ENCODE measurements around the gene CBFB. TPM values are rescaled to one million over a fixed set of nuclear protein-coding genes. Genes with fewer than 3 reads are reported as not detected.
A peak's percentile ranks its signal among the peaks of the same experiment; 100 is the strongest.

CBFB gene
- total and polyA plus RNA-seq, 9 of the 15 experiments (the other 6 are each of a cell fraction or from before 2014, with no cell fraction given): 22.0 to 112 (median 66.5) TPM

DNA sequence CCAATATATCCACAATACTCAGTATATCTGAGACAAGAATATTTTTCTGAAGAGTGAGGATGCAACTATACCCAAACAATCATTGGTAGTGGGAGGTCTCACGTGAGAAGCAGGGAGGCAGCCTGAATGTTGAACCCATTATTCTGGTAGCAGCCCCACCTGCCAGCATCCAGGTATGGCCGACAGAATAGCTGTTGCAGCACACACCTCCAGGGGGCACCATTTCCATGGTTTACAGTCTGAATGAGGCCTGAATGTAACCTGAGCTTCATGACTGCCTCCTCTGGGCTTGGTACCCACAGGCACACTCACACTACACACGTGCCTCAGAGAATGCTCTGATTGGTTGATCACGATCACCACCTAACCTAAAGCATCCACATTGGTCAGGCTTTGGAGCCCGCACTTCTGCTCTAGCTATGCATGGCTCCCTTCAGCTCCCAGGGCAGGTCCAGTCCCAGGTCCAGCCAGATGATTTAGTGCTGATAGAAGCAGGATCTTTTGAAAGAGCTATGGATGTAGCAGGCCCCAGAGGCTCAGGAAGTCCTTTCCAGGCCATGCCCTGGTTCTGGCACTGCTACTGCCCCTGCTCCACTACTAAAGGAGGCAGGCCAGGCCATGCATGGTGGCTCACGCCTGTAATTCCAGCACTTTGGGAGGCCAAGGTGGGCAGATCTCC, 11.0 kb upstream of the CBFB start (continued):
- TF ChIP-seq RBM14 (IDR thresholded peaks at IDR 0.05; ENCODE audit: borderline replicate concordance, insufficient read depth, low read depth, low read length) (no peak), PHB2 (IDR thresholded peaks at IDR 0.05; ENCODE audit: low read depth) (no peak), ZNF785 (CRISPR knock-in tag; IDR thresholded peaks at IDR 0.05) (no peak), GABPB1 (CRISPR knock-in tag; IDR thresholded peaks at IDR 0.05) (no peak), HNRNPL (IDR thresholded peaks at IDR 0.05; ENCODE audit: low read depth, low read length) (no peak), ARID2 (IDR thresholded peaks at IDR 0.05) (peak; percentile 67; the same call in 1 of the 2 replicates), POLR3G (IDR thresholded peaks at IDR 0.05; ENCODE audit: extremely low read depth, insufficient read length, insufficient replicate concordance) (no peak), JUN (IDR thresholded peaks at IDR 0.05; ENCODE audit: borderline replicate concordance, low read depth, low read length) (peak; percentile 52; the same call in 1 of the 2 replicates), JUN (CRISPR knock-in tag; IDR thresholded peaks at IDR 0.05; ENCODE audit: borderline replicate concordance) (no peak), ZNF212 (CRISPR knock-in tag; IDR thresholded peaks at IDR 0.05) (no peak), PCBP1 (IDR thresholded peaks at IDR 0.05; ENCODE audit: low read depth, low read length, poor library complexity, severe bottlenecking) (no peak), RUNX1 (IDR thresholded peaks at IDR 0.05; ENCODE audit: low read depth) (no peak), ATF1 (CRISPR knock-in tag; IDR thresholded peaks at IDR 0.05) (no peak), ATF1 (tag; IDR thresholded peaks at IDR 0.05) (peak; percentile 41; the same call in 1 of the 2 replicates)
- TF ChIP-seq, protein P1, sequence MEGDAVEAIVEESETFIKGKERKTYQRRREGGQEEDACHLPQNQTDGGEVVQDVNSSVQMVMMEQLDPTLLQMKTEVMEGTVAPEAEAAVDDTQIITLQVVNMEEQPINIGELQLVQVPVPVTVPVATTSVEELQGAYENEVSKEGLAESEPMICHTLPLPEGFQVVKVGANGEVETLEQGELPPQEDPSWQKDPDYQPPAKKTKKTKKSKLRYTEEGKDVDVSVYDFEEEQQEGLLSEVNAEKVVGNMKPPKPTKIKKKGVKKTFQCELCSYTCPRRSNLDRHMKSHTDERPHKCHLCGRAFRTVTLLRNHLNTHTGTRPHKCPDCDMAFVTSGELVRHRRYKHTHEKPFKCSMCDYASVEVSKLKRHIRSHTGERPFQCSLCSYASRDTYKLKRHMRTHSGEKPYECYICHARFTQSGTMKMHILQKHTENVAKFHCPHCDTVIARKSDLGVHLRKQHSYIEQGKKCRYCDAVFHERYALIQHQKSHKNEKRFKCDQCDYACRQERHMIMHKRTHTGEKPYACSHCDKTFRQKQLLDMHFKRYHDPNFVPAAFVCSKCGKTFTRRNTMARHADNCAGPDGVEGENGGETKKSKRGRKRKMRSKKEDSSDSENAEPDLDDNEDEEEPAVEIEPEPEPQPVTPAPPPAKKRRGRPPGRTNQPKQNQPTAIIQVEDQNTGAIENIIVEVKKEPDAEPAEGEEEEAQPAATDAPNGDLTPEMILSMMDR (IDR thresholded peaks at IDR 0.05 in 2 of 3, conservative IDR thresholded peaks at IDR 0.05 in 1 of 3; ENCODE audit: insufficient read depth in 2 of 3, low read depth in 1 of 3, low read length in 3 of 3): peak; percentile 93 to 95 (median 94)
- TF ChIP-seq, protein P2, sequence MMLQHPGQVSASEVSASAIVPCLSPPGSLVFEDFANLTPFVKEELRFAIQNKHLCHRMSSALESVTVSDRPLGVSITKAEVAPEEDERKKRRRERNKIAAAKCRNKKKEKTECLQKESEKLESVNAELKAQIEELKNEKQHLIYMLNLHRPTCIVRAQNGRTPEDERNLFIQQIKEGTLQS (IDR thresholded peaks at IDR 0.05): no peak
- TF ChIP-seq, protein P2 (CRISPR knock-in tag; conservative IDR thresholded peaks at IDR 0.05): no peak
- TF ChIP-seq, protein P3, sequence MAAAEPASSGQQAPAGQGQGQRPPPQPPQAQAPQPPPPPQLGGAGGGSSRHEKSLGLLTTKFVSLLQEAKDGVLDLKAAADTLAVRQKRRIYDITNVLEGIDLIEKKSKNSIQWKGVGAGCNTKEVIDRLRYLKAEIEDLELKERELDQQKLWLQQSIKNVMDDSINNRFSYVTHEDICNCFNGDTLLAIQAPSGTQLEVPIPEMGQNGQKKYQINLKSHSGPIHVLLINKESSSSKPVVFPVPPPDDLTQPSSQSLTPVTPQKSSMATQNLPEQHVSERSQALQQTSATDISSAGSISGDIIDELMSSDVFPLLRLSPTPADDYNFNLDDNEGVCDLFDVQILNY (CRISPR knock-in tag; IDR thresholded peaks at IDR 0.05): no peak
